Astrocyte of the cerebellum (primary cell): ENCODE measurements around the gene KDM5B.
"Not testable (repeated sequence)": the region's sequence is repeated elsewhere in the genome, so short reads cannot be mapped to it uniquely, and the experiment has no call there.

Experiments
- DNase-seq: peaks from one replicate; pipeline ENCODE4 v3.0.0-alpha.2; 2011; ENCODE audit warnings: low read depth
- H3K4me3 ChIP-seq: 2 replicates; pipeline ENCODE4 v1.5.1; 2011; ENCODE audit warnings: mild to moderate bottlenecking, low read depth, low read length, moderate library complexity
- in situ Hi-C: cut with HindIII; loops from 2 replicates; pipeline ENCODE4 v1.10.0; 2017; ENCODE audit warnings: low sequenced_read_pairs
- TF ChIP-seq, protein P1 (sequence below): IDR thresholded peaks from 2 replicates; pipeline ENCODE4 v1.5.1; 2012; ENCODE audit warnings: low read length, low read depth, moderate library complexity, mild to moderate bottlenecking; ENCODE audit errors: missing control alignments

KDM5B gene

DNA sequence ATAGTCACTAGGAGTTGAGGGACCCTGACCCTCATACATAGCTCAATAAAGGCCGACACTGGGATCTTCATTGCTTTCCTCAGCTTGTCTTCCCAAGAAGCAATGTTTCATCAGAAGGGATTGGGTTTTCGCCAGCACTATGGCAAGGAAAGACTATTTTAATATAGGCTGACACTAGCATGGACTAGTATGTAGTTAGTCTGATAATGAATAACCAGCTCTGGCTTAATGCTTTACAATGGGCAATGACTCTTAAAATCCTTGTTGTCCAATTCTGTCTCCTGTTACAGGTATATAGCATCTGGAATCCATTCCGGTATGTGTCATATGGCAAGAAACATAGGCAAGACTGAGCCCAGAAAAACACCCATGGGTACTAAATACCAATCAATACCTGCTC, 82.7 kb downstream of the KDM5B start:
- TF ChIP-seq, protein P1, sequence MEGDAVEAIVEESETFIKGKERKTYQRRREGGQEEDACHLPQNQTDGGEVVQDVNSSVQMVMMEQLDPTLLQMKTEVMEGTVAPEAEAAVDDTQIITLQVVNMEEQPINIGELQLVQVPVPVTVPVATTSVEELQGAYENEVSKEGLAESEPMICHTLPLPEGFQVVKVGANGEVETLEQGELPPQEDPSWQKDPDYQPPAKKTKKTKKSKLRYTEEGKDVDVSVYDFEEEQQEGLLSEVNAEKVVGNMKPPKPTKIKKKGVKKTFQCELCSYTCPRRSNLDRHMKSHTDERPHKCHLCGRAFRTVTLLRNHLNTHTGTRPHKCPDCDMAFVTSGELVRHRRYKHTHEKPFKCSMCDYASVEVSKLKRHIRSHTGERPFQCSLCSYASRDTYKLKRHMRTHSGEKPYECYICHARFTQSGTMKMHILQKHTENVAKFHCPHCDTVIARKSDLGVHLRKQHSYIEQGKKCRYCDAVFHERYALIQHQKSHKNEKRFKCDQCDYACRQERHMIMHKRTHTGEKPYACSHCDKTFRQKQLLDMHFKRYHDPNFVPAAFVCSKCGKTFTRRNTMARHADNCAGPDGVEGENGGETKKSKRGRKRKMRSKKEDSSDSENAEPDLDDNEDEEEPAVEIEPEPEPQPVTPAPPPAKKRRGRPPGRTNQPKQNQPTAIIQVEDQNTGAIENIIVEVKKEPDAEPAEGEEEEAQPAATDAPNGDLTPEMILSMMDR, result no peak
- in situ Hi-C loops, result no loop called here
- no peak overlapping the region for H3K4me3 ChIP-seq
- no peak for DNase-seq

DNA sequence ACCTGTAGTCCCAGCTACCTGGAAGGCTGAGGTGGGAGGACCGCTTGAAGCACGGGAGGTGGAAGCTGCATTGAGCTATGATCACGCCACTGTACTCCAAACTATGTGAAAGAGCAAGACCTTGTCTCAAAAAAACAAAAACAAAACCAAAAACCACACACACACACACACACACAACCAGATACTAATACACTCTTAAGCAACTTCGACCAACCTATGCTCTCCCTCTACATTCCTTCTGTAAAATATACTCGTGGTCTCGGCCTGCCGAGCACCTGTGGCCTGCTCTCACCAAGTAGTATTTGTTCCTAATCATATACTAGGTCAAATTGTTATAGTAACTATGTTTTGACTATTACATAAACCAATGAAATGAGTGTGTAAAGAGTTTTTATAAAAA, 84.5 kb downstream of the KDM5B start:
- no peak for DNase-seq
- TF ChIP-seq, protein P1, result no peak
- in situ Hi-C loops, result loop anchor here (25.0 kb wide), 1 partner anchor 511 kb away; no protein-coding TSS in a partner anchor
- no peak overlapping the region for H3K4me3 ChIP-seq

DNA sequence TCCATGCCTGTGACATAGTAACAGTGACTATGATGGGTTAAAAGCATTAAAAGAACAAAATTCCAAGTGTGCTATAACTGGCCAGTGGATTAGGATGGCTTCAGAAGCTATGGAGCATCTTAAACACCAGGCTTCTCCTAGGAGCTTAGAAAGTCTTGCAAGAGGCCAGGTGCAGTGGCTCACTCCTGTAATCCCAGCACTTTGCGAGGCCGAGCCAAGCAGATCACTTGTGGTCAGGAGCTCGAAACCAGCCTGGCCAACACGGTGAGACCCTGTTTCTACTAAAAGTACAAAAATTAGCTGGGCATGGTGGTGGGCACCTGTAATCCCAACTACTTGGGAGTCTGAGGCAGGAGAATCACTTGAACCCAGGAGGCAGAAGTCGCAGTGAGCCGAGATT, 85.2 kb downstream of the KDM5B start:
- H3K4me3 ChIP-seq, DNase-seq: not testable (repeated sequence)
- in situ Hi-C loops, result loop anchor here (25.0 kb wide), 1 partner anchor 511 kb away; no protein-coding TSS in a partner anchor

DNA sequence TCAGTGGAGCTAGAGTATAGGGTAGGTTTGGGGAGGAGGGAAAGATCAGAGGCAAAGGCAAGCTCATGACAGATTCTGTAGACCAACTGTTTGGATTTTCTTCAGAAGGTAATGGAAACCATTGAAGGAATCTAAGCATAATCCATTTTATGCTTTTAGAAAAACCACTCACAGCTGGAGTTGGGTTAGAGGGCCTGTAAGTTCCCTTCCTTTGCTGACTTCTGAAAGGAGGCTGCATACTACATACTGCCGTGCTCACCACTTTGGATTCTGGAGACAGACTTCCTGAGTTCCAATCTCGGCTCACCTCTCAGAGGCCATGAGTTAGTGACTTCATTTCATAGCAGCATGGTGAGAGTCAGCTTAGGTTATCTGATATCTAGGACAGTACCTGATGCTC, 91.6 kb downstream of the KDM5B start:
- in situ Hi-C loops, result loop anchor here (25.0 kb wide), 1 partner anchor 504 kb away; no protein-coding TSS in a partner anchor

DNA sequence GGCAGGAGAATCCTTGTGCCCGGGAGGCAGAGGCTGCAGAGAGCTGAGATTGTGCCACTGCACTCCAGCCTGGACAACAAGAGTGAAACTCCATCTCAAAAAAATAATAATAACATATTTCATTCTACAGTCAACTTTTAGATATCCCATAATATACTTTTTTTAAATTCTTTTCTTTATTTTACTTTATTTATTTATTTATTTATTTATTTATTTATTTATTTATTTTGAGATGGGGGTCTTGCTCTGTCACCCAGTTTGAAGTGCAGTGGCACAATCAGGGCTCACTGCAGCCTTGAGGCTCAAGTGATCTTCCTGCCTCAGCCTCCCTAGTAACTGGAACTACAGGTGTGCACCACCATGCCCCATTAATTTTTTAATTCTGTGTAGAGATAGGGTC, 94.0 kb downstream of the KDM5B start:
- not testable (repeated sequence) for DNase-seq, H3K4me3 ChIP-seq
- in situ Hi-C loops, result loop anchor here (25.0 kb wide), 1 partner anchor 502 kb away; no protein-coding TSS in a partner anchor

More for the DNA sequence above, 91.6 kb downstream of the KDM5B start:
- H3K4me3 ChIP-seq, result no peak overlapping the region
- TF ChIP-seq, protein P1, result no peak
- peak; percentile 4 for DNase-seq

DNA sequence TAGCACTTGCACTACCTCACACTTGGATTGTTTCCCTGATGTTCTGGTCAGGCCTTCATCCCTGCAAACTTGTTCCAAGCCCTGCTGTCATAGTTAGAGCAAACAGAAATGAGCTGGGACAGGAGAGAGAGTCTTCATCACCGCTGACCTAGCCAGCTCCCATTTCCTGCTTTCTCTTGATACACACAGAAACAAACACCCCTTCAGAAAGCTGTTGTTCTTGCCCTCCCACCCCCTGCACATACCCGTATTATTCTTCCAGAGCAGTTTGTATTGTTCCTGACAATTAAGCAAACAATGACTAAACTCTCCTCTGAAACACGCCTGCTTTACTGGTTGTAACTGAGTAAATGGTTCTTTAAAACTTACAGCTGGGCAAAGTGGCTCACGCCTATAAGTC, 95.1 kb downstream of the KDM5B start:
- in situ Hi-C loops, result loop anchor here (25.0 kb wide), 1 partner anchor 501 kb away; no protein-coding TSS in a partner anchor
- TF ChIP-seq, protein P1, result no peak
- no peak overlapping the region for H3K4me3 ChIP-seq
- no peak for DNase-seq

DNA sequence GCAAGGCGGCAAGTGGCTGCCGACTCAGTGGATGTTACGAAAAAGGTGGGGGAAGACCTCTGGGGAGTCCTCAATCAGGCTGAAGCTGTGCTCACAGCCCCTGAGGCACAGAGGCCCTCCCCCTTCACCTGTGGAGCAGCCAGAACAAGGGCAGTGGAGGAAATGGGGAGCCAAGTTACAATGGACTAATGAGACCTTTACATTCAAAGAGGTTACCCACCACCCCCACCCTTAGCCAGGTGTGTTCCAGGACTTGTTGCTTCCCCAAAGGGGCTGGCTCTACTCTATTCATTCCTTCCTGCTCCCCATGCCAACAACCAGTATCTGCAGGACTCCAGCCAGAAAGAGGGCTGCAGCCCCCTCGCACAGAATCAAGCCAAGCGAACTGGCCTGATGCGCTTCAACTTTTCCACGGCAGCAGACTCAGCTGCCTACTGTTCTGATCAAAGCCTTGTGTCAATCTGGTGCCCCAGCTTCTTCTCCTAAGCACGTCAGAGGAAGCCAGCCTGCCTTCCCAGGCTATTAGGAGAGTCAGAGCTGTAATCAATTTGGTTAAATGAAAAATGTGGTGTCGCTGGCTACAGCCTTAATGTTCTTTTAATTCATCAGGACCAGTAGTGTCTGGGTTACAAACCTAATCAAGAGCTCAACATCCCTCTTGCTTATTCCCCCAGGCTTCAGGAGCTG, 96.1 kb downstream of the KDM5B start:
- in situ Hi-C loops, result loop anchor here (25.0 kb wide), 1 partner anchor 500 kb away; no protein-coding TSS in a partner anchor
- no peak overlapping the region for H3K4me3 ChIP-seq
- no peak for DNase-seq
- TF ChIP-seq, protein P1, result no peak
